Neural cell (in vitro differentiated cells): ENCODE measurements around the gene GKAP1. TPM values are rescaled to one million over a fixed set of nuclear protein-coding genes. Genes with fewer than 3 reads are reported as not detected.

Source experiments
- H2AFZ ChIP-seq: fragments of 200-600, 300-800 bp; sonication (generic), shearing (Covaris generic); 2 replicates; pipeline ENCODE4 v1.6.0; 2014; ENCODE audit warnings: low read depth, mild to moderate bottlenecking, antibody characterized with exemption, low read length, moderate library complexity
- H3F3A ChIP-seq: fragments of 200-600 bp; shearing (Covaris generic); 2 replicates; pipeline ENCODE4 v1.6.1; 2016; ENCODE audit warnings: mild to moderate bottlenecking, moderate library complexity, mixed read lengths, antibody characterized with exemption, low read length; ENCODE audit not compliant: insufficient read depth, poor library complexity, severe bottlenecking
- H3K27ac ChIP-seq: fragments of 200-600, 300-800 bp; sonication (generic), shearing (Covaris generic); 2 replicates; pipeline ENCODE4 v1.5.1; 2014; ENCODE audit warnings: mild to moderate bottlenecking, low read length, moderate library complexity
- H3K27me3 ChIP-seq: fragments of 300-800, 200-600 bp; sonication (generic), shearing (Covaris generic); 2 replicates; pipeline ENCODE4 v1.6.0; 2014; ENCODE audit warnings: mild to moderate bottlenecking, low read depth, low read length, moderate library complexity; ENCODE audit not compliant: insufficient read depth
- H3K36me3 ChIP-seq: fragments of 300-800, 200-600 bp; sonication (generic), shearing (Covaris generic); 2 replicates; pipeline ENCODE4 v1.5.1; 2014; ENCODE audit warnings: mild to moderate bottlenecking, antibody characterized with exemption, low read length, moderate library complexity; ENCODE audit not compliant: insufficient read depth
- H3K4me2 ChIP-seq: fragments of 300-800, 200-600 bp; sonication (generic), shearing (Covaris generic); 2 replicates; pipeline ENCODE4 v1.6.0; 2014; ENCODE audit warnings: mild to moderate bottlenecking, low read length
- H3K4me3 ChIP-seq: fragments of 300-800, 200-600 bp; sonication (generic), shearing (Covaris generic); 2 replicates; pipeline ENCODE4 v1.5.1; 2014; ENCODE audit warnings: mild to moderate bottlenecking, low read length, moderate library complexity
- H3K79me2 ChIP-seq: fragments of 200-600 bp; shearing (Covaris generic); replicated peaks from 2 replicates; pipeline ENCODE4 v1.6.0; 2014; ENCODE audit warnings: mild to moderate bottlenecking, low read length, moderate library complexity; ENCODE audit not compliant: insufficient read depth
- H3K9ac ChIP-seq: fragments of 300-800, 200-600 bp; sonication (generic), shearing (Covaris generic); 2 replicates; pipeline ENCODE4 v1.6.1; 2016; ENCODE audit warnings: mild to moderate bottlenecking, low read length, mixed read lengths
- H3K9me2 ChIP-seq: fragments of 200-600 bp; shearing (Covaris generic); 2 replicates; pipeline ENCODE4 v1.6.1; 2016; ENCODE audit warnings: mild to moderate bottlenecking, low read length, mixed read lengths; ENCODE audit not compliant: insufficient read depth
- H3K9me3 ChIP-seq: fragments of 200-600, 300-800 bp; sonication (generic), shearing (Covaris generic); 2 replicates; pipeline ENCODE4 v1.6.1; 2016; ENCODE audit warnings: mild to moderate bottlenecking, mixed run types, low read length, moderate library complexity, mixed read lengths
- H4K20me1 ChIP-seq: fragments of 200-600 bp; shearing (Covaris generic); 2 replicates; pipeline ENCODE4 v1.6.1; 2016; ENCODE audit warnings: mild to moderate bottlenecking, mixed run types; ENCODE audit not compliant: insufficient read depth
- CTCF ChIP-seq: fragments of 450-650 bp; IDR thresholded peaks from 2 replicates; pipeline ENCODE4 v1.5.1; 2014; ENCODE audit warnings: antibody characterized with exemption, mild to moderate bottlenecking, moderate library complexity; ENCODE audit not compliant: poor library complexity, severe bottlenecking
- EP300 ChIP-seq: fragments of 450-650 bp; conservative IDR thresholded peaks from 2 replicates; pipeline ENCODE4 v1.6.1; 2014; ENCODE audit warnings: antibody characterized with exemption, mild to moderate bottlenecking, moderate library complexity; ENCODE audit not compliant: poor library complexity, severe bottlenecking
- EZH2 ChIP-seq: fragments of 200-600, 300-800 bp; shearing (Covaris generic), sonication (generic); IDR thresholded peaks from 2 replicates; pipeline ENCODE4 v1.6.1; 2014; ENCODE audit warnings: antibody characterized with exemption, low read length, borderline replicate concordance, mild to moderate bottlenecking; ENCODE audit not compliant: insufficient read depth, poor library complexity, severe bottlenecking
- MXI1 ChIP-seq: fragments of 450-650 bp; conservative IDR thresholded peaks from 2 replicates; pipeline ENCODE4 v1.6.1; 2014; ENCODE audit warnings: antibody characterized with exemption, mild to moderate bottlenecking; ENCODE audit not compliant: poor library complexity, severe bottlenecking
- POLR2AphosphoS5 ChIP-seq: IDR thresholded peaks from 2 replicates; pipeline ENCODE4 v1.6.1; 2012
- RAD21 ChIP-seq: fragments of 450-650 bp; conservative IDR thresholded peaks from 2 replicates; pipeline ENCODE4 v1.6.1; 2014; ENCODE audit warnings: antibody characterized with exemption, mild to moderate bottlenecking, moderate library complexity
- REST ChIP-seq: IDR thresholded peaks from 2 replicates; pipeline ENCODE4 v1.6.1; 2012; ENCODE audit warnings: borderline replicate concordance
- SMC3 ChIP-seq: fragments of 450-650 bp; conservative IDR thresholded peaks from 2 replicates; pipeline ENCODE4 v1.6.1; 2014; ENCODE audit warnings: antibody characterized with exemption, mild to moderate bottlenecking, moderate library complexity; ENCODE audit not compliant: poor library complexity
- TAF1 ChIP-seq: IDR thresholded peaks from 2 replicates; pipeline ENCODE4 v1.6.1; 2012; ENCODE audit warnings: low read depth
- polyA plus RNA-seq: library from polyadenylated mRNA; depleted of rRNA; stranded (reverse); fragments of >200 nt; gene quantifications from 2 replicates; pipeline ENCODE4 v1.2.3, GENCODE V29; 2014

The GKAP1 gene
- polyA plus RNA-seq, 1 donor from 2014 or later, result 11.0 TPM

- Histone ChIP-seq H3K27ac (no peak overlapping the region), H3K27me3 (no peaks in the 10 kb centered on the region), H3K9me3 (no peaks in the 10 kb centered on the region), H3K79me2 (no peaks in the 10 kb centered on the region), H3K4me2 (no peak overlapping the region), H3K36me3 (no peaks in the 10 kb centered on the region), H3K9me2 (no peaks in the 10 kb centered on the region), H3F3A (no peaks in the 10 kb centered on the region), H3K4me3 (no peak overlapping the region), H3K9ac (no peak overlapping the region), H4K20me1 (no peaks in the 10 kb centered on the region), H2AFZ (no peak overlapping the region)
- TF ChIP-seq TAF1 (no peak), MXI1 (no peak), EZH2 (no peak), CTCF (no peak), EP300 (no peak), REST (no peak), SMC3 (no peak), POLR2AphosphoS5 (no peak), RAD21 (no peak)
Observed at GRCh38 chr9:83754383-83754977, 63.1 kb downstream of the GKAP1 start.

- Histone ChIP-seq H3K4me3 (no peak overlapping the region), H3K79me2 (no peaks in the 10 kb centered on the region), H3K4me2 (no peak overlapping the region)
Observed at GRCh38 chr9:83749706-83750105, 67.9 kb downstream of the GKAP1 start.

More at GRCh38 chr9:83749706-83750105, 67.9 kb downstream of the GKAP1 start:
- H3K9ac ChIP-seq, result no peak overlapping the region
- TF ChIP-seq REST (no peak), TAF1 (no peak), RAD21 (no peak), EZH2 (no peak), CTCF (no peak), POLR2AphosphoS5 (no peak), SMC3 (no peak), MXI1 (no peak), EP300 (no peak)
- no peaks in the 10 kb centered on the region for H3K9me2 ChIP-seq
- no peaks in the 10 kb centered on the region for H3K36me3 ChIP-seq
- no peaks in the 10 kb centered on the region for H3K9me3 ChIP-seq
- no peaks in the 10 kb centered on the region for H4K20me1 ChIP-seq
- H3F3A ChIP-seq, result no peaks in the 10 kb centered on the region
- no peak overlapping the region for H2AFZ ChIP-seq
- no peak overlapping the region for H3K27ac ChIP-seq
- no peaks in the 10 kb centered on the region for H3K27me3 ChIP-seq
